Prostate gland (tissue), 2 donors: ENCODE results near the gene SAMM50.

ENCODE experiments used
- POLR2A ChIP-seq: fragments of 450-650 bp; IDR thresholded peaks from one replicate; pipeline ENCODE4 v1.6.1; 2016; ENCODE audit warnings: antibody characterized with exemption, mild to moderate bottlenecking
- POLR2AphosphoS5 ChIP-seq: sonication (generic); formaldehyde crosslinking; IDR thresholded peaks from one replicate; pipeline ENCODE4 v1.6.1; 2017; ENCODE audit warnings: antibody characterized with exemption
- TF ChIP-seq, protein P1 (sequence below), 4 experiments: fragments of 200-600 bp in 2 of 4; fragments of 450-650 bp in 2 of 4; sonication (generic) in 2 of 4; IDR thresholded peaks; 1 replicate in 3 of 4; 2 replicates in 1 of 4; pipeline ENCODE4 v1.5.1; 2016 to 2019; ENCODE audit warnings: antibody characterized with exemption in 4 of 4, mild to moderate bottlenecking in 2 of 4, moderate library complexity in 2 of 4

DNA sequence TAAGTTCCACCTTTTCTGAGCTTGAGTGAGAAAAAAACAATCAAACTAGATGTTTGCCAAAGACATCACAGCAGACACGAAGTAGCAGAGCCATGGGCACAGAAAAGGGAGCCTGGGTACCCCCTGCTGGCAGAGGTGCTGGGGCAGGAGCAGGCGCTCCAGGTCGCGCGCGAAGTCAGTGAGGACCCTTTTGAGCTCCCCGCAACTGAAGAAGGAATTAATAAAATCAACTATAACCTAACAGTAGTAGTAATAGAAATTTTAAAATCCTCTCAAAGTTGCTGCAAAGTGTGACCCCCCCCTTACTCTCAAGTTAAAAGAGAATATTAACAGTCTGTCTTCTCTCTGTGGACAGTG is 48.8 kb downstream of the SAMM50 start:
- no peak for TF ChIP-seq POLR2A
- TF ChIP-seq, protein P1, sequence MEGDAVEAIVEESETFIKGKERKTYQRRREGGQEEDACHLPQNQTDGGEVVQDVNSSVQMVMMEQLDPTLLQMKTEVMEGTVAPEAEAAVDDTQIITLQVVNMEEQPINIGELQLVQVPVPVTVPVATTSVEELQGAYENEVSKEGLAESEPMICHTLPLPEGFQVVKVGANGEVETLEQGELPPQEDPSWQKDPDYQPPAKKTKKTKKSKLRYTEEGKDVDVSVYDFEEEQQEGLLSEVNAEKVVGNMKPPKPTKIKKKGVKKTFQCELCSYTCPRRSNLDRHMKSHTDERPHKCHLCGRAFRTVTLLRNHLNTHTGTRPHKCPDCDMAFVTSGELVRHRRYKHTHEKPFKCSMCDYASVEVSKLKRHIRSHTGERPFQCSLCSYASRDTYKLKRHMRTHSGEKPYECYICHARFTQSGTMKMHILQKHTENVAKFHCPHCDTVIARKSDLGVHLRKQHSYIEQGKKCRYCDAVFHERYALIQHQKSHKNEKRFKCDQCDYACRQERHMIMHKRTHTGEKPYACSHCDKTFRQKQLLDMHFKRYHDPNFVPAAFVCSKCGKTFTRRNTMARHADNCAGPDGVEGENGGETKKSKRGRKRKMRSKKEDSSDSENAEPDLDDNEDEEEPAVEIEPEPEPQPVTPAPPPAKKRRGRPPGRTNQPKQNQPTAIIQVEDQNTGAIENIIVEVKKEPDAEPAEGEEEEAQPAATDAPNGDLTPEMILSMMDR (IDR thresholded peaks at IDR 0.05), result no peak
- TF ChIP-seq POLR2AphosphoS5, result no peak
